Hepatic stellate cell (primary cell): ENCODE measurements around the gene CHEK1.
"Not testable (repeated sequence)": the region's sequence is repeated elsewhere in the genome, so short reads cannot be mapped to it uniquely, and the experiment has no call there.

Experiments
- DNase-seq: peaks from one replicate; pipeline ENCODE4 v3.0.0; 2011; ENCODE audit warnings: low spot score

CHEK1 gene

DNA sequence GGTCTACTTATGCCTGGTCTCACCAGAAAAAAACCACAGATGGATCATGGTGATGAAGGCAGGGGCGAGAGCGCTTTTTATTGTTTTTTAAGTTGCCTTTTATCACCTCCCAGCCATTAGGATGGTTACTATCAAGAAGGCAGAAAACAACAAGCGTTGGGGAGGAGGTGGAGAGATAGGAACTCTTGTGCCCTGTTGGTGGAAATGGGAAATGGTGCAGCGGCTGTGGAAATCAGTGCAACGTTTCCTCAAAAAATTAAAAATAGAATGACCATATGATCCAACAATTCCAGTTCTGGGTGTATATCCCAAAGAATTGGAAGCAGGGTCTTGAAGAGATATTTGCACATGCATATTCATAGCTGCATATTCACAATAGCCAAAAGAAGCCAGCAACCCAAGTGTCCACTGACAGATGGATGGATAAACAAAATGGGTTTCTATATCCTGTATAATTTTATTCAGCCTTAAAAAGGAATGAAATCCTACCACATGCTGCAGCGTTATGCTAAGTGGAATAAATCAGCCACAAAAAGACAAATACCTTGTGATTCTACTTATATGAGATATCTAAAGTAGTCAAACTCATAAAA lies 76.2 kb downstream of the CHEK1 start:
- DNase-seq = no peak

- no peak for DNase-seq
Observed at GRCh38 chr11:125701858-125702621, 77.1 kb downstream of the CHEK1 start.

GRCh38 chr11:125704686-125705085 lies 79.7 kb downstream of the CHEK1 start:
- not testable (repeated sequence) for DNase-seq

DNA sequence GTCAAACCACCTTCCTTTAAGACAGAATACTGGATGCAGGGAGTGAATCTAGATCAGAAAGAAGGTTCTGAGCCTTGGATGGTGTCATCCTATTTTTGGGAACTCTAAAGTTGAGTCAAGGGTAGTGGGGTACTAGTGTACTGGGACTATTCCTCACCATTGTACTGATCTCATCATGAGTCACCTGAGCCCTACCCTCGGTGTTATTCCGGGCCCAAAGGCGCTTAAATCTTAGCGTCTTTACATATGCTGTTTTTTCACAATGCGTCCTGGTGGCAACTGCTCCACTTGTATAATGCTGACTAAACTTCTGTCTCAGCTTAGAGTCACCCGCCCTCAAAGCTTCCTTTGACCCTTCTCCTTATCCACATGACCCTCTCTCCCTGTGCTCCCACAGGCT lies 95.8 kb downstream of the CHEK1 start:
- DNase-seq = no peak

- DNase-seq = no peak
Observed at GRCh38 chr11:125724125-125724524, 99.2 kb downstream of the CHEK1 start.
